SKM-1 treated with dmso at 0.1 percent for 144 hours (cell line): ENCODE results near the gene IL22RA2.

Experiments used
- DNase-seq: peaks from one replicate; lab custom pipeline; 2025; ENCODE audit not compliant: unreplicated experiment; lab: John Stamatoyannopoulos, UW

IL22RA2 gene

DNA sequence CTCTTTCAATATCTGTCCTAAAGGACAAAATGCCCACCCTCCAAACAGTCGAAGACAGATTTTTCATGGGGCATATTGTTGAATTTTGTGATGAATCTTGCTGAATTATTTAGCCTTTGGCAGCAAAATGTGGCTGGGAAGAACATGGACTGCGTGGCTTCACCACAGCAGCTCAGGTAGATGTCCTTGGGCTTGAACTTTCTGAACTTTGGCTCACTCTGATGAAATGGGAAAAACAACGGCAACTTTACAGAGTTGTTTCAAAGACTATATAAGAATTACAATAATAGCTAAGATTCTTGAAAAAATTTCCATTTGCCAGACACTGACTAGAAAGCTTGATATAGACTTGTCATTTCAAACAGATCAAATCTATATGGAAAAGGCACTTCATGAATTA is 75.9 kb downstream of the IL22RA2 start:
- no peak for DNase-seq

DNA sequence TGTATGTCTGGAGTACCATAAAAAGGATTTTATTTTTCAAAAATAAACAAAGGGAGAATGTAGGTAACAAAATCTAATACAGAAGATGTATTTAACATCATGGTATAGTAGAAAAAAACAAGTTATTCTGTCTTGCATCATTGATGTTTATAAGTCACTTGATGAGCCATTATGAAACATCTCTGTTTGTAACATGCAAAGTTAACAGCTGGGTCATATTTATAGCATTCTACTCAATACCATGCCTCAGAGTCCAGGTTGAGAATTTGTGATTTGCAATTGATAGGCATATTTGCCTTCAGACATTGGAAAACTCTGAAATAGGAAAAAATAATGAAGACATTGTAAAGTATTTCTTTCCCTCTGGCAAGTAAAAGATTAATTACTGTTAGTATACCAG is 76.4 kb downstream of the IL22RA2 start:
- DNase-seq: no peak

DNA sequence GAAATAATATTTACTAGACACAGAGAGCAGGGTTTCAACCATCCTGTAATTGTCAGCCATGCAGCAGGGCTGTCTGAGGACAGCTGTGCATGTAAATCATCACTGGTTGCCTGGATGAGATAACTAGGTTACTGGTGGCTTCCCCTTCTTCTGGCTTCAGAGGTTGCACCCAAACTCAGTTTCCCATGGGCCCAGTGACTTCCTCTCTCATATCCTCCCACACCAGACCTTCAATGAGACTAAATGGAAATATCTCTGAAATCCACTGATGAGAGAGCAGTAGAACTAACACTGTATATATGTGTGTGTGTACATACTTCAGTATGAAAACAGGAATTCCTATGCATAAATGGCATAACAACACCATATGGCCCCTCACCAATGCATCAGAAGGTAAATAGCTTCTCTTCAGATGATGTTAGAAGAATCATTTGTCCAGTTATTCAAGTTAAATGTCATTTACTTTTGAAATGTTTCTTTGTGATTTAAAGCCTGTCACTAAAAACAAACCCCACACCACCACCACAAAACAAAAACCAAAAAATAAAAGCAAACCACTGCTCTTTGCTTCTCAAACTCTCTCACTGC is 77.7 kb downstream of the IL22RA2 start:
- DNase-seq: peak; percentile 51

DNA sequence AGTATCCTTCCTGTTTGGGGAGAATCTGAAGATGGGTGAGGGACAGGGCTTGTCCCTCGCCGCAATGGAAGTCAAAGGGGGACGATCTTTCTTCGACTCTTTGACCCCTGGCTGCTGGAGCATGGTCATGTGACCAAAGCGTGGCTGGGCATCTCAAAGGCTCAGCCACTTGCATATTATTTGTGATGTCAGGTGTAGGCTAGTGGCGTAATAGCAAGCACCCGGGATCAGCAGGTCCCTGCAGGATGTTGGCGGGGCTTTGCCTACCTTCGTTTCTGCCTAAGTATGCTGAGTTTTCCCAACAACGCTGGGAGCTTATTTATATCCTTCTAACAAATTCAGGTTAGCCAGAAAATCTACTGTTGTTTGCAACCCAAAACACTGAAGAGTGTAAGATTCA is 78.4 kb downstream of the IL22RA2 start:
- DNase-seq: no peak

DNA sequence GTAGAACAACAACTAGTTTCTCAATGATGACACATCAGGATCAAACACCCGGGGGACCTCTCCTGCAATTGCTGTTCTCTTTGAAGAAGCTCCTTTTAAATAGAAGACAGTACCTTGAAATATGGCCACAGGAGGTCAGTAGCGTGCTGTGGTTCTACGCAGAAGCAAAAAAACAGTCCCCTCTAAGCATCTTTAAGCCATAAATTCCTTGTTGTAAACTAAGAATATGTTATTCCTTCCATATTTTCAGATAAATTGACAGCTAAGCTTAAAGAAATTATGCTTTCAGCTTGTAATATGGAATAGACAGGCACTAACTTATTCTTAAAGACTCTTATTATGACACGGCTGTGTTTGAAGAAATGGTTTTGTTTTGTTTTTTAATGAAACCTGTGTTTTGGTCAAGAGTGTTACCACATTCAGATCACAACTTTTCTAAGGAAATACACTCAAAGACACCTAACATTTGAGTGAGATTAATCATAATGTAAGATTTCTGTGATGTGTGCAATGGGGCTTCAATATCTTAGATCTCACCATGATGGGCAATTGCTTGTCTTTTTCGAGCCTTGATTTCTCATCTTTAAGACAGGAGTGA is 78.9 kb downstream of the IL22RA2 start:
- peak; percentile 74 for DNase-seq
